GOT3 (cell line): ENCODE measurements around the gene APC.
"Not testable (repeated sequence)": the region's sequence is repeated elsewhere in the genome, so short reads cannot be mapped to it uniquely, and the experiment has no call there.

ENCODE experiments used
- DNase-seq: peaks from one replicate; lab custom pipeline; 2025; ENCODE audit warnings: mixed read lengths; lab: John Stamatoyannopoulos, UW

The APC gene

GRCh38 chr5:112857866-112858265 is 120.2 kb downstream of the APC start:
- DNase-seq, result no peak

GRCh38 chr5:112860571-112860928 is 122.9 kb downstream of the APC start:
- not testable (repeated sequence) for DNase-seq

- DNase-seq, result peak; percentile 76
These were observed 123.4 kb downstream of the APC start, which contains the start of gene SRP19 for GRCh38 chr5:112860929-112861637. TSS of gene SRP19 (plus strand) at chr5:112861287. CDS start at chr5:112861377, 90 bp downstream.

GRCh38 chr5:112861638-112861985 is 123.9 kb downstream of the APC start:
- no peak for DNase-seq

- no peak for DNase-seq
These were observed 124.4 kb downstream of the APC start for GRCh38 chr5:112862085-112862484.

GRCh38 chr5:112863549-112863948 is 125.9 kb downstream of the APC start:
- no peak for DNase-seq

GRCh38 chr5:112865128-112865527 is 127.4 kb downstream of the APC start:
- DNase-seq, result no peak

- DNase-seq, result no peak
These were observed 129.1 kb downstream of the APC start for GRCh38 chr5:112866739-112867138.

- DNase-seq, result no peak
These were observed 129.7 kb downstream of the APC start for GRCh38 chr5:112867411-112867810.

- no peak for DNase-seq
These were observed 132.3 kb downstream of the APC start for GRCh38 chr5:112869948-112870347.

- no peak for DNase-seq
These were observed 133.3 kb downstream of the APC start for GRCh38 chr5:112870966-112871365.

- DNase-seq, result no peak
These were observed 138.7 kb downstream of the APC start for GRCh38 chr5:112876362-112876761.

- DNase-seq, result no peak
These were observed 140.4 kb downstream of the APC start for GRCh38 chr5:112878101-112878500.

GRCh38 chr5:112878760-112879159 is 141.1 kb downstream of the APC start:
- DNase-seq, result no peak

GRCh38 chr5:112880219-112880964 is 142.7 kb downstream of the APC start:
- no peak for DNase-seq

GRCh38 chr5:112883192-112883591 is 145.5 kb downstream of the APC start:
- no peak for DNase-seq

GRCh38 chr5:112885001-112885400 is 147.3 kb downstream of the APC start:
- no peak for DNase-seq

- DNase-seq, result no peak
These were observed 149.3 kb downstream of the APC start for GRCh38 chr5:112886975-112887374.

- not testable (repeated sequence) for DNase-seq
These were observed 154.4 kb downstream of the APC start for GRCh38 chr5:112892066-112892465.

GRCh38 chr5:112892776-112893175 is 155.1 kb downstream of the APC start:
- no peak for DNase-seq

- DNase-seq, result no peak
These were observed 158.0 kb downstream of the APC start for GRCh38 chr5:112895682-112896081.
